Panc1 (cell line): ENCODE results near the gene NBL1. TPM values are rescaled to one million over a fixed set of nuclear protein-coding genes. Genes with fewer than 3 reads are reported as not detected.

ENCODE experiments used
- ATAC-seq: fragments of 200-7000 bp; cut with Tn5 transposase; 2 replicates; pipeline ENCODE4 v1.9.1; 2020; ENCODE audit warnings: mild to moderate bottlenecking, moderate library complexity
- BruUV-seq: library from RNA; stranded (reverse); fragments of 400-500 nt; replicated peaks from 2 replicates; lab custom pipeline; 2021; lab: Mats Ljungman, UMichigan
- CTCF ChIA-PET: fragments of 300-600 bp; sonication (Branson Sonifier 250); formaldehyde crosslinking; loops from one replicate; lab custom pipeline; 2022; ENCODE audit warnings: antibody characterized with exemption; lab: Charles Lee
- POLR2A ChIA-PET: fragments of 300-600 bp; sonication (Branson Sonifier 250); formaldehyde crosslinking; loops from one replicate; lab custom pipeline; 2022; ENCODE audit warnings: antibody characterized with exemption; lab: Charles Lee
- DNase-seq: peaks from one replicate; pipeline ENCODE4 v3.0.0-alpha.2; 2010; ENCODE audit warnings: low read depth, low spot score
- H3K27ac ChIP-seq: 2 replicates; pipeline ENCODE4 v1.5.1; 2011; ENCODE audit warnings: mild to moderate bottlenecking, low read length, inconsistent platforms
- H3K27me3 ChIP-seq: fragments of 200-500 bp; sonication (Bioruptor generic); 2 replicates; pipeline ENCODE4 v1.6.0; 2014; ENCODE audit warnings: low read length, inconsistent platforms; ENCODE audit not compliant: control insufficient read depth, insufficient read depth
- H3K36me3 ChIP-seq: fragments of 200-500 bp; sonication (Bioruptor generic); 2 replicates; pipeline ENCODE4 v1.5.1; 2014; ENCODE audit warnings: inconsistent platforms, mild to moderate bottlenecking, low read length, moderate library complexity; ENCODE audit not compliant: control insufficient read depth, insufficient read depth
- H3K4me1 ChIP-seq: 2 replicates; pipeline ENCODE4 v1.5.1; 2011; ENCODE audit warnings: inconsistent platforms, mild to moderate bottlenecking, low read length, moderate library complexity; ENCODE audit not compliant: control insufficient read depth, insufficient read depth
- H3K4me3 ChIP-seq, 2 experiments: 2 replicates each; pipeline ENCODE4 v1.5.1; 2011 to 2012; ENCODE audit warnings: low read depth in 2 of 2, low read length in 2 of 2, mild to moderate bottlenecking in 2 of 2, inconsistent platforms in 1 of 2, moderate library complexity in 1 of 2
- H3K9me3 ChIP-seq: fragments of 200-500 bp; sonication (Bioruptor generic); 2 replicates; pipeline ENCODE4 v1.5.1; 2014; ENCODE audit warnings: low read depth, mild to moderate bottlenecking, inconsistent platforms, low read length, moderate library complexity; ENCODE audit not compliant: control insufficient read depth, insufficient read depth
- CTCF ChIP-seq: fragments of 450-650 bp; IDR thresholded peaks from 2 replicates; pipeline ENCODE4 v1.5.1; 2017; ENCODE audit warnings: mild to moderate bottlenecking
- POLR2AphosphoS5 ChIP-seq: IDR thresholded peaks from 2 replicates; pipeline ENCODE4 v1.6.1; 2012; ENCODE audit warnings: mild to moderate bottlenecking, low read depth, low read length, moderate library complexity
- SIN3A ChIP-seq: IDR thresholded peaks from 2 replicates; pipeline ENCODE4 v1.6.1; 2012; ENCODE audit warnings: low read depth, mild to moderate bottlenecking, low read length, moderate library complexity, borderline replicate concordance; ENCODE audit not compliant: insufficient read depth
- TCF7L2 ChIP-seq: IDR thresholded peaks from 2 replicates; pipeline ENCODE4 v1.6.1; 2011; ENCODE audit warnings: mild to moderate bottlenecking, low read depth, low read length, inconsistent platforms
- in situ Hi-C: cut with HindIII; loops from 2 replicates; pipeline ENCODE4 v1.10.0; 2016; ENCODE audit warnings: low sequenced_read_pairs, low pct_unique_long_range_greater_than_20kb
- intact Hi-C: fragments of 100-400 bp; cut with micrococcal nuclease; formaldehyde crosslinking; loops from one replicate; pipeline ENCODE4 v1.10.0; 2022; ENCODE audit not compliant: unreplicated experiment
- total RNA-seq: library from RNA; stranded (reverse); gene quantifications from one replicate; pipeline ENCODE4 v1.2.1, GENCODE V29; 2021; ENCODE audit not compliant: unreplicated experiment
- TF ChIP-seq, protein P1 (sequence below), 2 experiments: IDR thresholded peaks; 2 replicates each; pipeline ENCODE4 v1.6.1; 2011 to 2012; ENCODE audit warnings: low read depth in 2 of 2, control low read depth in 1 of 2, low read length in 1 of 2, mild to moderate bottlenecking in 1 of 2, moderate library complexity in 1 of 2; ENCODE audit not compliant: insufficient read depth in 1 of 2

Gene NBL1
- total RNA-seq, 1 experiment from 2014 or later, result 191 TPM

GRCh38 chr1:19657511-19657910 is 13.4 kb downstream of the NBL1 start:
- TSS peak; percentile 94 for BruUV-seq
- in situ Hi-C loops, result no loop called here

DNA sequence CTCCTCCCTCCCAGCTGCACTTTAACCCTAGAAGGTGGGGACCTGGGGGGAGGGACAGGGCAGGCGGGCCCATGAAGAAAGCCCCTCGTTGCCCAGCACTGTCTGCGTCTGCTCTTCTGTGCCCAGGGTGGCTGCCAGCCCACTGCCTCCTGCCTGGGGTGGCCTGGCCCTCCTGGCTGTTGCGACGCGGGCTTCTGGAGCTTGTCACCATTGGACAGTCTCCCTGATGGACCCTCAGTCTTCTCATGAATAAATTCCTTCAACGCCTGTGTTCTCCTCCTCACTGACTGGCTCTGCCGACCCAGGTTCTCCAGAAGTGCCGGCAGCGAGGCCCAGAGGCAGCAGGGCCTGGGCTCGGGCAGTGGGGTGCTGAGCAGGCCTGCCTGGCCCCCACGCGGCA is 14.1 kb downstream of the NBL1 start:
- in situ Hi-C loops, result no loop called here
- ATAC-seq, result no peak
- no TSS peak for BruUV-seq
- Histone ChIP-seq H3K36me3 (no peaks in the 10 kb centered on the region), H3K4me1 (peaks cover 25% of the 10 kb centered on the region), H3K4me3 (no peak overlapping the region), H3K27me3 (0 out of 2 replicates have a peak, but pooled peaks cover 3% of the 10 kb centered on the region), H3K9me3 (no peaks in the 10 kb centered on the region), H3K27ac (no peak overlapping the region)
- DNase-seq, result no peak
- intact Hi-C loops, result no loop called here
- TF ChIP-seq TCF7L2, result no peak
- TF ChIP-seq CTCF, result no peak
- TF ChIP-seq, protein P1, sequence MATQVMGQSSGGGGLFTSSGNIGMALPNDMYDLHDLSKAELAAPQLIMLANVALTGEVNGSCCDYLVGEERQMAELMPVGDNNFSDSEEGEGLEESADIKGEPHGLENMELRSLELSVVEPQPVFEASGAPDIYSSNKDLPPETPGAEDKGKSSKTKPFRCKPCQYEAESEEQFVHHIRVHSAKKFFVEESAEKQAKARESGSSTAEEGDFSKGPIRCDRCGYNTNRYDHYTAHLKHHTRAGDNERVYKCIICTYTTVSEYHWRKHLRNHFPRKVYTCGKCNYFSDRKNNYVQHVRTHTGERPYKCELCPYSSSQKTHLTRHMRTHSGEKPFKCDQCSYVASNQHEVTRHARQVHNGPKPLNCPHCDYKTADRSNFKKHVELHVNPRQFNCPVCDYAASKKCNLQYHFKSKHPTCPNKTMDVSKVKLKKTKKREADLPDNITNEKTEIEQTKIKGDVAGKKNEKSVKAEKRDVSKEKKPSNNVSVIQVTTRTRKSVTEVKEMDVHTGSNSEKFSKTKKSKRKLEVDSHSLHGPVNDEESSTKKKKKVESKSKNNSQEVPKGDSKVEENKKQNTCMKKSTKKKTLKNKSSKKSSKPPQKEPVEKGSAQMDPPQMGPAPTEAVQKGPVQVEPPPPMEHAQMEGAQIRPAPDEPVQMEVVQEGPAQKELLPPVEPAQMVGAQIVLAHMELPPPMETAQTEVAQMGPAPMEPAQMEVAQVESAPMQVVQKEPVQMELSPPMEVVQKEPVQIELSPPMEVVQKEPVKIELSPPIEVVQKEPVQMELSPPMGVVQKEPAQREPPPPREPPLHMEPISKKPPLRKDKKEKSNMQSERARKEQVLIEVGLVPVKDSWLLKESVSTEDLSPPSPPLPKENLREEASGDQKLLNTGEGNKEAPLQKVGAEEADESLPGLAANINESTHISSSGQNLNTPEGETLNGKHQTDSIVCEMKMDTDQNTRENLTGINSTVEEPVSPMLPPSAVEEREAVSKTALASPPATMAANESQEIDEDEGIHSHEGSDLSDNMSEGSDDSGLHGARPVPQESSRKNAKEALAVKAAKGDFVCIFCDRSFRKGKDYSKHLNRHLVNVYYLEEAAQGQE (IDR thresholded peaks at IDR 0.05; ENCODE audit: insufficient read depth in 1 of 2, low read depth in 2 of 2, low read length in 1 of 2), result no peak
- ChIA-PET POLR2A (no interaction called here), CTCF (no interaction called here)

More at GRCh38 chr1:19657511-19657910, 13.4 kb downstream of the NBL1 start:
- H3K36me3 ChIP-seq, result no peaks in the 10 kb centered on the region
- 0 out of 2 replicates have a peak, but pooled peaks cover 3% of the 10 kb centered on the region for H3K27me3 ChIP-seq
- TF ChIP-seq CTCF, result no peak
- no peak for TF ChIP-seq TCF7L2
- TF ChIP-seq POLR2AphosphoS5, result no peak
- TF ChIP-seq, protein P1 (IDR thresholded peaks at IDR 0.05; ENCODE audit: insufficient read depth in 1 of 2, low read depth in 2 of 2, low read length in 1 of 2), result no peak
- no peak for TF ChIP-seq SIN3A
- POLR2A ChIA-PET, result interaction anchor here (0.6 kb wide), 1 partner anchor 366 kb away, joined by 3 read pairs; no protein-coding TSS in a partner anchor
- intact Hi-C loops, result no loop called here
- H3K4me1 ChIP-seq, result peaks cover 25% of the 10 kb centered on the region
- H3K4me3 ChIP-seq, result no peak overlapping the region
- H3K27ac ChIP-seq, result no peak overlapping the region
- DNase-seq (no peak), ATAC-seq (no peak)
- no peaks in the 10 kb centered on the region for H3K9me3 ChIP-seq
- CTCF ChIA-PET, result interaction anchor here (0.6 kb wide), 1 partner anchor 10 kb away, joined by 3 read pairs; no protein-coding TSS in a partner anchor
